ENCODE data around the gene NLRP10. TPM values are rescaled to one million over a fixed set of nuclear protein-coding genes. Genes with fewer than 3 reads are reported as not detected.

Gene NLRP10
- total and polyA plus RNA-seq, 2 of the 13 experiments (the other 11 are each of a cell fraction or from before 2014, with no cell fraction given) = not detected

DNA sequence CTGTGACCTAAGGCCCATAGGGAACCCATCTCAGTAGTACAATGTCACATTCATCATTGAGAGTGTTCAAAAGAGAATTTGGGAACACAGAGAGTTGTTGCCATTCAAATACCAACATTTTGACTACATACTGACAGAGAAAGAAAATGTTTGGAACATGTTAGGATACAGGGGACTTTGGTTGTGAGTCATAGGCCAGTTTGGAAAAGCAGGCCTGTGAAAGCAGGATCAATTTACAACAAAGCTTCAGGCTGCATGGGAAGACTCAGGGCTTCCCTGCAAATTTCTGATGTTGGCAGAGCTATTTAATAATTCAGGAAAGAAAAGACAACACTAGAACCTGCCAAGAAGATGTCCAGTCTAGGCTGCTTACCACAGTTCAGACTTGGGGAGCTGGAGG lies 374 bp downstream of the NLRP10 start:
- Histone ChIP-seq H3K4me3 (replicated peaks in 1 of 3; ENCODE audit: insufficient read depth in 1 of 3, low read depth in 2 of 3, low read length in 3 of 3) (no peak overlapping the region), H3K79me2 (ENCODE audit: insufficient read depth, low read length) (no peaks in the 10 kb centered on the region), H3K27ac (ENCODE audit: extremely low read length, insufficient read depth, low read length) (no peak overlapping the region), H3K9ac (ENCODE audit: insufficient read depth, low read depth, low read length) (no peak overlapping the region), H3K4me2 (ENCODE audit: low read depth, low read length) (no peak overlapping the region), H4K20me1 (ENCODE audit: insufficient read depth, low read length) (no peaks in the 10 kb centered on the region), H3K27me3 (ENCODE audit: control insufficient read depth in 1 of 2, insufficient read depth in 2 of 2, low read length in 2 of 2) (peaks cover 4 to 7% of the 10 kb centered on the region in 2 experiments; a peak in 3 of 5 replicates), H2AFZ (ENCODE audit: low read length) (no peak overlapping the region), H3K4me1 (ENCODE audit: insufficient read depth, low read length) (no peaks in the 10 kb centered on the region), H3K9me3 (ENCODE audit: low read length) (no peaks in the 10 kb centered on the region), H3K36me3 (replicated peaks in 1 of 2; ENCODE audit: control insufficient read depth in 1 of 2, insufficient read depth in 2 of 2, low read length in 2 of 2) (no peaks in the 10 kb centered on the region)
- in situ Hi-C loops (cut with HindIII; ENCODE audit: extremely low pct_ligation_motif_present, low pct_unique_long_range_greater_than_20kb) = no loop called here
- FAIRE-seq (no peak), DNase-seq (ENCODE audit: low spot score) (no peak), ATAC-seq (no peak)
- ChIA-PET CTCF (ENCODE audit: low intra/inter-chr PET ratio, low total read pairs) (no interaction called here), POLR2A (no interaction called here)
- TF ChIP-seq ZNF564 (CRISPR knock-in tag; IDR thresholded peaks at IDR 0.05) (no peak), ZNF773 (CRISPR knock-in tag; IDR thresholded peaks at IDR 0.05; ENCODE audit: borderline replicate concordance) (no peak), ZNF430 (CRISPR knock-in tag; IDR thresholded peaks at IDR 0.05) (no peak), CENPT (CRISPR knock-in tag; IDR thresholded peaks at IDR 0.05; ENCODE audit: low read depth) (no peak), GFI1 (CRISPR knock-in tag; IDR thresholded peaks at IDR 0.05; ENCODE audit: borderline replicate concordance) (no peak)
- TF ChIP-seq, protein P1, sequence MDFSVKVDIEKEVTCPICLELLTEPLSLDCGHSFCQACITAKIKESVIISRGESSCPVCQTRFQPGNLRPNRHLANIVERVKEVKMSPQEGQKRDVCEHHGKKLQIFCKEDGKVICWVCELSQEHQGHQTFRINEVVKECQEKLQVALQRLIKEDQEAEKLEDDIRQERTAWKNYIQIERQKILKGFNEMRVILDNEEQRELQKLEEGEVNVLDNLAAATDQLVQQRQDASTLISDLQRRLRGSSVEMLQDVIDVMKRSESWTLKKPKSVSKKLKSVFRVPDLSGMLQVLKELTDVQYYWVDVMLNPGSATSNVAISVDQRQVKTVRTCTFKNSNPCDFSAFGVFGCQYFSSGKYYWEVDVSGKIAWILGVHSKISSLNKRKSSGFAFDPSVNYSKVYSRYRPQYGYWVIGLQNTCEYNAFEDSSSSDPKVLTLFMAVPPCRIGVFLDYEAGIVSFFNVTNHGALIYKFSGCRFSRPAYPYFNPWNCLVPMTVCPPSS (IDR thresholded peaks at IDR 0.05) = no peak
- TF ChIP-seq, protein P2, sequence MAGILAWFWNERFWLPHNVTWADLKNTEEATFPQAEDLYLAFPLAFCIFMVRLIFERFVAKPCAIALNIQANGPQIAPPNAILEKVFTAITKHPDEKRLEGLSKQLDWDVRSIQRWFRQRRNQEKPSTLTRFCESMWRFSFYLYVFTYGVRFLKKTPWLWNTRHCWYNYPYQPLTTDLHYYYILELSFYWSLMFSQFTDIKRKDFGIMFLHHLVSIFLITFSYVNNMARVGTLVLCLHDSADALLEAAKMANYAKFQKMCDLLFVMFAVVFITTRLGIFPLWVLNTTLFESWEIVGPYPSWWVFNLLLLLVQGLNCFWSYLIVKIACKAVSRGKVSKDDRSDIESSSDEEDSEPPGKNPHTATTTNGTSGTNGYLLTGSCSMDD (CRISPR knock-in tag; IDR thresholded peaks at IDR 0.05) = no peak
- BruUV-seq (replicated peaks) = no TSS peak
- intact Hi-C loops (cut with micrococcal nuclease; ENCODE audit: unreplicated experiment) = no loop called here

DNA sequence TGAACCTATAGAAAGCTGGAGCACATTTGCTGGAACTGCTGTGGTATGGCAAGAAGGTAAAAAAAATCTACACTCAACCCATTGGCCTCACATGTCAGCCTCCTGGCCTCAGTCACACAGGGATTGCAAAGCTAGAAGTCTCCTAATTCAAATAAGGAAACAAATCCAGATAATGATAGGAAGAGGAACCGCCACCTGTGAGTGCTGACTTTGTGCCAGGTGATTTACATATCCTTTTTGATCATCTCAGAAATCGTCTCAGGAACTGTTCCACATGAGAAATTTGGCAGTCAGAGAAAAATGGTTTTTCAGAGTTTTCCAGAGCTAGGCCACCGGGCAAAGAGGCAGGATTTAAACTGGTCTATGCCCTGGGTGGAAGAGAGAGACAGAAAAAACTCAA lies 986 bp downstream of the NLRP10 start:
- CTCF ChIA-PET (ENCODE audit: low intra/inter-chr PET ratio, low total read pairs) = no interaction called here
- in situ Hi-C loops (cut with HindIII; ENCODE audit: extremely low pct_ligation_motif_present, low pct_unique_long_range_greater_than_20kb) (no loop called here), intact Hi-C loops (cut with micrococcal nuclease; ENCODE audit: unreplicated experiment) (no loop called here)
- Histone ChIP-seq H3K36me3 (replicated peaks in 1 of 2; ENCODE audit: control insufficient read depth in 1 of 2, insufficient read depth in 2 of 2, low read length in 2 of 2) (no peaks in the 10 kb centered on the region), H3K4me1 (ENCODE audit: insufficient read depth, low read length) (no peaks in the 10 kb centered on the region), H3K9me3 (ENCODE audit: low read length) (no peaks in the 10 kb centered on the region), H3K4me3 (replicated peaks in 1 of 3; ENCODE audit: insufficient read depth in 1 of 3, low read depth in 2 of 3, low read length in 3 of 3) (no peak overlapping the region), H3K27me3 (ENCODE audit: control insufficient read depth in 1 of 2, insufficient read depth in 2 of 2, low read length in 2 of 2) (peaks cover 4 to 7% of the 10 kb centered on the region in 2 experiments; a peak in 3 of 5 replicates), H3K27ac (ENCODE audit: extremely low read length, insufficient read depth, low read length) (no peak overlapping the region), H3K4me2 (ENCODE audit: low read depth, low read length) (no peak overlapping the region), H3K9ac (ENCODE audit: insufficient read depth, low read depth, low read length) (no peak overlapping the region), H3K79me2 (ENCODE audit: insufficient read depth, low read length) (no peaks in the 10 kb centered on the region), H2AFZ (ENCODE audit: low read length) (no peak overlapping the region), H4K20me1 (ENCODE audit: insufficient read depth, low read length) (no peaks in the 10 kb centered on the region)
- no peak for DNase-seq (ENCODE audit: low spot score)
- 3% methylated on average over 3 of the region's 3 CpGs for WGBS (ENCODE audit: low lambda C conversion rate)
- ATAC-seq = no peak
- BruUV-seq (replicated peaks) = no TSS peak
- FAIRE-seq = no peak
- POLR2A ChIA-PET = no interaction called here
- TF ChIP-seq TAF1 (CRISPR knock-in tag; IDR thresholded peaks at IDR 0.05) (no peak), IRX3 (CRISPR knock-in tag; IDR thresholded peaks at IDR 0.05; ENCODE audit: borderline replicate concordance, low read depth) (no peak), TSC22D2 (CRISPR knock-in tag; IDR thresholded peaks at IDR 0.05; ENCODE audit: borderline replicate concordance) (no peak), ZNF20 (CRISPR knock-in tag; IDR thresholded peaks at IDR 0.05) (no peak), HOXA5 (CRISPR knock-in tag; IDR thresholded peaks at IDR 0.05) (no peak), ZNF207 (IDR thresholded peaks at IDR 0.05; ENCODE audit: borderline replicate concordance) (no peak), SRSF9 (IDR thresholded peaks at IDR 0.05; ENCODE audit: borderline replicate concordance, insufficient read depth, low read depth, low read length, poor library complexity, severe bottlenecking) (no peak), ZNF605 (CRISPR knock-in tag; IDR thresholded peaks at IDR 0.05) (no peak), ZMAT3 (CRISPR knock-in tag; conservative IDR thresholded peaks at IDR 0.05) (no peak), ISX (CRISPR knock-in tag; conservative IDR thresholded peaks at IDR 0.05) (no peak), NFIB (CRISPR knock-in tag; IDR thresholded peaks at IDR 0.05; ENCODE audit: borderline replicate concordance) (no peak), SETDB1 (CRISPR knock-in tag; IDR thresholded peaks at IDR 0.05; ENCODE audit: borderline replicate concordance) (no peak), ZNF619 (CRISPR knock-in tag; IDR thresholded peaks at IDR 0.05) (no peak)
